ENCODE results near the gene NCK2. TPM values are rescaled to one million over a fixed set of nuclear protein-coding genes. Genes with fewer than 3 reads are reported as not detected.

Gene NCK2
- total RNA-seq, 4 donors from 2014 or later: 46.0 to 62.6 (median 55.3) TPM

DNA sequence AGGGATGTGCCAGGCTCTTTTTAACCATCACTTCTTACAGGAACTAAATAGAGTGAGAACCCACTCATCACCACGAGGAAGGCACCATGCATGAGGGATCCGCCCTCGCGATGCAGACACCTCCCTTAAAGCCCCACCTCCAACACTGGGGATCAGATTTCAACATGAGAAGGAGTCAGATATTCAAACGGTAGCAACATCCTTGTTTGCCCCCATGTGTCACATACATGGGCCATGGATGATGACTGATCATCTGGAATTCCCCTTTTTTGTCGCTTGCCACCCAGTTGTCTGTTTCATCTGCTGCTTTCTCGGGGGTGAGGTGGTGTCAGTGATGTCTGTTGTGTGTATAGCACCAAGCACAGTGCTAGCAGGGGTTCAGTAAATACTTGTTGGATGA lies 57.9 kb downstream of the NCK2 start:
- Histone ChIP-seq H3K27me3 (no peaks in the 10 kb centered on the region), H3K27ac (no peak overlapping the region), H3K9me3 (no peaks in the 10 kb centered on the region), H3K4me1 (peaks cover 18 to 32% of the 10 kb centered on the region in 2 donors), H3K36me3 (no peaks in the 10 kb centered on the region), H3K4me3 (replicated peaks in 1 of 3) (no peak overlapping the region)
- TF ChIP-seq, protein P1, sequence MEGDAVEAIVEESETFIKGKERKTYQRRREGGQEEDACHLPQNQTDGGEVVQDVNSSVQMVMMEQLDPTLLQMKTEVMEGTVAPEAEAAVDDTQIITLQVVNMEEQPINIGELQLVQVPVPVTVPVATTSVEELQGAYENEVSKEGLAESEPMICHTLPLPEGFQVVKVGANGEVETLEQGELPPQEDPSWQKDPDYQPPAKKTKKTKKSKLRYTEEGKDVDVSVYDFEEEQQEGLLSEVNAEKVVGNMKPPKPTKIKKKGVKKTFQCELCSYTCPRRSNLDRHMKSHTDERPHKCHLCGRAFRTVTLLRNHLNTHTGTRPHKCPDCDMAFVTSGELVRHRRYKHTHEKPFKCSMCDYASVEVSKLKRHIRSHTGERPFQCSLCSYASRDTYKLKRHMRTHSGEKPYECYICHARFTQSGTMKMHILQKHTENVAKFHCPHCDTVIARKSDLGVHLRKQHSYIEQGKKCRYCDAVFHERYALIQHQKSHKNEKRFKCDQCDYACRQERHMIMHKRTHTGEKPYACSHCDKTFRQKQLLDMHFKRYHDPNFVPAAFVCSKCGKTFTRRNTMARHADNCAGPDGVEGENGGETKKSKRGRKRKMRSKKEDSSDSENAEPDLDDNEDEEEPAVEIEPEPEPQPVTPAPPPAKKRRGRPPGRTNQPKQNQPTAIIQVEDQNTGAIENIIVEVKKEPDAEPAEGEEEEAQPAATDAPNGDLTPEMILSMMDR (IDR thresholded peaks at IDR 0.05): no peak
- no peak for TF ChIP-seq POLR2A (IDR thresholded peaks at IDR 0.05)
- intact Hi-C loops (cut with DNase I): no loop called here
- WGBS, 2 donors: 70 to 84% methylated on average over 7 of the region's 7 CpGs
- no peak for DNase-seq

GRCh38 chr2:105803337-105803736 lies 58.6 kb downstream of the NCK2 start:
- Histone ChIP-seq H3K4me3 (replicated peaks in 1 of 3) (no peak overlapping the region), H3K27ac (no peak overlapping the region), H3K36me3 (no peaks in the 10 kb centered on the region), H3K27me3 (no peaks in the 10 kb centered on the region), H3K4me1 (peaks cover 18 to 29% of the 10 kb centered on the region in 2 donors), H3K9me3 (no peaks in the 10 kb centered on the region)
- intact Hi-C loops (cut with DNase I): no loop called here
- DNase-seq: no peak
- TF ChIP-seq, protein P1 (IDR thresholded peaks at IDR 0.05): no peak
- no peak for TF ChIP-seq POLR2A (IDR thresholded peaks at IDR 0.05)
- 75 to 84% methylated on average over 3 of the region's 3 CpGs for WGBS, 2 donors

GRCh38 chr2:105803773-105804172 lies 59.1 kb downstream of the NCK2 start:
- intact Hi-C loops (cut with DNase I): no loop called here
- Histone ChIP-seq H3K27me3 (no peaks in the 10 kb centered on the region), H3K4me3 (replicated peaks in 1 of 3) (no peak overlapping the region), H3K36me3 (no peaks in the 10 kb centered on the region), H3K4me1 (peaks cover 18 to 29% of the 10 kb centered on the region in 2 donors), H3K27ac (peak overlapping the region in 1 of 3 donors; percentile 13), H3K9me3 (no peaks in the 10 kb centered on the region)
- 87 to 89% methylated on average over 4 of the region's 4 CpGs for WGBS, 2 donors
- no peak for DNase-seq
- TF ChIP-seq, protein P1 (IDR thresholded peaks at IDR 0.05): no peak
- no peak for TF ChIP-seq POLR2A (IDR thresholded peaks at IDR 0.05)

- intact Hi-C loops (cut with DNase I): no loop called here
- Histone ChIP-seq H3K27me3 (no peaks in the 10 kb centered on the region), H3K9me3 (no peaks in the 10 kb centered on the region), H3K4me1 (peaks cover 18 to 29% of the 10 kb centered on the region in 2 donors), H3K4me3 (replicated peaks in 1 of 3) (no peak overlapping the region), H3K36me3 (no peaks in the 10 kb centered on the region), H3K27ac (peak overlapping the region in 1 of 3 donors; percentile 13)
- no peak for DNase-seq
- TF ChIP-seq, protein P1 (IDR thresholded peaks at IDR 0.05): no peak
- TF ChIP-seq POLR2A (IDR thresholded peaks at IDR 0.05): no peak
- WGBS, 2 donors: 50 to 51% methylated on average over 3 of the region's 3 CpGs
These were observed 59.6 kb downstream of the NCK2 start for GRCh38 chr2:105804266-105804665.

GRCh38 chr2:105806996-105807395 lies 62.3 kb downstream of the NCK2 start:
- H3K27me3 ChIP-seq: no peaks in the 10 kb centered on the region
- WGBS, 2 donors: 90 to 92% methylated on average over 8 of the region's 8 CpGs
- H3K4me1 ChIP-seq: peaks cover 35 to 47% of the 10 kb centered on the region in 2 donors
- no peak for DNase-seq
- no peak overlapping the region for H3K27ac ChIP-seq
- H3K36me3 ChIP-seq: no peaks in the 10 kb centered on the region
- no peak overlapping the region for H3K4me3 ChIP-seq (replicated peaks in 1 of 3)
- TF ChIP-seq, protein P1 (IDR thresholded peaks at IDR 0.05): no peak
- no peak for TF ChIP-seq POLR2A (IDR thresholded peaks at IDR 0.05)
- intact Hi-C loops (cut with DNase I): no loop called here
- H3K9me3 ChIP-seq: no peaks in the 10 kb centered on the region

Data from thyroid gland (tissue), 4 donors.